HepG2 (cell line): Measurements from ENCODE around the gene WWC2.

Experiments used
- ATF5 ChIP-seq: sonication (generic); formaldehyde crosslinking; IDR thresholded peaks from 2 replicates; pipeline ENCODE4 v1.4.0; 2020; ENCODE audit warnings: mild to moderate bottlenecking, low read depth, missing genetic modification reagents
- ATM ChIP-seq: fragments of 450-650 bp; IDR thresholded peaks from 2 replicates; pipeline ENCODE4 v1.7.1; 2017; ENCODE audit warnings: mild to moderate bottlenecking, borderline replicate concordance
- CHD2 ChIP-seq: IDR thresholded peaks from 2 replicates; pipeline ENCODE4 v1.6.1; 2011; ENCODE audit warnings: low read depth, low read length, improper control_type of control experiment
- CTCF ChIP-seq: sonication (generic); formaldehyde crosslinking; IDR thresholded peaks from 2 replicates; pipeline ENCODE4 v1.5.0; 2020; ENCODE audit warnings: mild to moderate bottlenecking, missing genetic modification reagents, moderate library complexity
- EZH2 ChIP-seq: conservative IDR thresholded peaks from 2 replicates; pipeline ENCODE4 v1.6.1; 2012; ENCODE audit warnings: mild to moderate bottlenecking, low read depth, low read length, moderate library complexity
- JDP2 ChIP-seq: sonication (generic); formaldehyde crosslinking; IDR thresholded peaks from 2 replicates; pipeline ENCODE4 v1.8.1; 2022; ENCODE audit warnings: missing genetic modification reagents, borderline replicate concordance
- JUND ChIP-seq: sonication (generic); formaldehyde crosslinking; IDR thresholded peaks from 2 replicates; pipeline ENCODE4 v1.8.0; 2022; ENCODE audit warnings: mild to moderate bottlenecking, missing genetic modification reagents
- SNAI1 ChIP-seq: sonication (generic); formaldehyde crosslinking; IDR thresholded peaks from 2 replicates; pipeline ENCODE4 v1.5.0; 2020; ENCODE audit warnings: mild to moderate bottlenecking, missing genetic modification reagents, borderline replicate concordance
- SRY ChIP-seq: sonication (generic); formaldehyde crosslinking; IDR thresholded peaks from 2 replicates; pipeline ENCODE4 v1.8.0; 2022; ENCODE audit warnings: mild to moderate bottlenecking, missing genetic modification reagents
- SUZ12 ChIP-seq: fragments of 150-350 bp; IDR thresholded peaks from 2 replicates; pipeline ENCODE4 v1.6.1; 2014; ENCODE audit warnings: low read depth, low read length
- ZBTB44 ChIP-seq: sonication (generic); formaldehyde crosslinking; IDR thresholded peaks from 2 replicates; pipeline ENCODE4 v1.4.0; 2020; ENCODE audit warnings: missing genetic modification reagents
- ZNF704 ChIP-seq: sonication (generic); formaldehyde crosslinking; IDR thresholded peaks from 2 replicates; pipeline ENCODE4 v1.8.1; 2023; ENCODE audit warnings: mild to moderate bottlenecking, inconsistent platforms, moderate library complexity, missing genetic modification reagents, borderline replicate concordance
- ZZZ3 ChIP-seq: sonication (generic); formaldehyde crosslinking; IDR thresholded peaks from 2 replicates; pipeline ENCODE4 v1.4.0; 2020; ENCODE audit warnings: missing genetic modification reagents, mild to moderate bottlenecking, borderline replicate concordance

- TF ChIP-seq JUND (no peak), CHD2 (no peak), ZZZ3 (CRISPR knock-in tag) (no peak), ATM (no peak), ZNF704 (CRISPR knock-in tag) (no peak), SRY (CRISPR knock-in tag) (no peak), EZH2 (no peak), JDP2 (CRISPR knock-in tag) (no peak), SNAI1 (no peak), SUZ12 (no peak), CTCF (CRISPR knock-in tag) (no peak), ATF5 (CRISPR knock-in tag) (no peak), ZBTB44 (CRISPR knock-in tag) (no peak)
These were observed 222.0 kb downstream of the WWC2 start for GRCh38 chr4:183321079-183321478.
